ENCODE results near the gene HAO2. TPM values are rescaled to one million over a fixed set of nuclear protein-coding genes. Genes with fewer than 3 reads are reported as not detected.

Gene HAO2
- total RNA-seq, 1 experiment from 2014 or later: 0.13 TPM

DNA sequence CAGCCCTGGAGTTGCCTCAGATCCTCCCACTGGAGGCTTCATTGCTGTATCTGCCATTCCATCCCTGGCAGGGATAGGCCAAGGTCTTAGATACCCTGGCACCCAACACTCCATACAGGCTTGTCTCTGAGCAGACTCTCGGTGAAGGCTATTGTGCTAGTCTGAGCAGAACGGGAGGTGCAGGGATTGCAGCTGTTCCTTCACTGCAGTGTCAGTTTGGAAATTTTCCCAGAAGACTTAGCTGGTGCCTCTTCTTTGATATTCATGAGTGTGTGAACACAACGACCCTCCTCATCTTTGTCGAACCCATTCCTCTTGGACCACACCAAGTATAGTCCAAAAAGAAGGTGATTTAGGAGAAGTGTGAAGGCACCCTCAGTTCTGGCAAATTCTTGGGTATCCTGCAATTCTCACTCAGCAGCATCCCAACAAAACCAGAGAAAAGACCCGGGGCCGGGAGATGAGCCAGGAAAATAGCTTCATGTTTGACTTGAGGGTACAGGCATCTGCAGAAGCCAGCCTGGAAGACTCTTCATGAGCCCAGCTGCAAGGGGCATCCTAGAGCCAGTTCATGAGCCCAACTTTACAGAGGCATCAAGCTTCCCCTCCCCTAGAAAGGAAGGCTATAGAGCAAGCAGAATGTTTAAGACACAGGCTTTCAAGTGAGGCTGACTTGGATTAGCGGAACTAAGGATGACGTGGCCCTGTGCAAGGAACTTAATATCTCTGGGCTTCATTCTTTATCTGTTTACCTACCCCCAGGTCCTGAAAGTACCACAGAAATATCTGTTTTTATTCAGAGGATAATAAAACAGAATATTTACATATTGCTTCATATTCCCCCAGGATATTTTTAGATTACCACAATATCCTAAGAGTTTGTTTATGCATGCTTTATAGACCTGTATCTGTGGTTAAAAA is 38.8 kb upstream of the HAO2 start:
- Histone ChIP-seq H4K91ac (ENCODE audit: insufficient read length, low read depth, low read length) (no peak overlapping the region), H3K9me3 (ENCODE audit: control insufficient read depth, low read depth, low read length) (no peaks in the 10 kb centered on the region), H3K27ac (ENCODE audit: insufficient read length, low read depth, low read length) (no peak overlapping the region), H2BK120ac (ENCODE audit: low read depth, low read length, poor library complexity, severe bottlenecking) (no peak overlapping the region), H2BK15ac (ENCODE audit: low read depth, low read length) (no peak overlapping the region), H3K79me2 (ENCODE audit: insufficient read depth, low read length) (no peaks in the 10 kb centered on the region), H3K23me2 (ENCODE audit: insufficient read length, low read depth, low read length, poor library complexity, severe bottlenecking) (peaks cover 10% of the 10 kb centered on the region), H2AFZ (ENCODE audit: low read length) (no peak overlapping the region), H3K4me2 (ENCODE audit: insufficient read depth, insufficient read length, low read length) (no peak overlapping the region), H3K9ac (ENCODE audit: extremely low read depth, insufficient read length, low read length) (no peak overlapping the region), H2BK20ac (ENCODE audit: low read depth, low read length, poor library complexity, severe bottlenecking) (no peak overlapping the region), H4K20me1 (ENCODE audit: control insufficient read depth, insufficient read depth, insufficient read length) (no peaks in the 10 kb centered on the region), H2BK12ac (ENCODE audit: insufficient read length, low read depth, low read length) (no peak overlapping the region), H3K14ac (ENCODE audit: insufficient read depth, low read length) (no peak overlapping the region), H4K5ac (ENCODE audit: insufficient read length, low read depth, low read length) (no peak overlapping the region), H3T11ph (ENCODE audit: low read length) (no peak overlapping the region), H3K4me1 (ENCODE audit: insufficient read depth, low read length) (peaks cover 17% of the 10 kb centered on the region; the same call in 1 of the 2 replicates), H2AK5ac (ENCODE audit: insufficient read length, low read length) (no peak overlapping the region), H3K27me3 (ENCODE audit: insufficient read depth, low read length) (no peaks in the 10 kb centered on the region), H3K4ac (ENCODE audit: low read depth, low read length) (no peak overlapping the region), H3K23ac (ENCODE audit: insufficient read length, low read depth, low read length) (no peak overlapping the region), H3K18ac (ENCODE audit: insufficient read length, low read depth, low read length) (no peak overlapping the region), H4K8ac (replicated peaks; ENCODE audit: insufficient read length, low read depth, low read length) (no peak overlapping the region), H3K79me1 (ENCODE audit: insufficient read depth, low read depth, low read length, poor library complexity, severe bottlenecking) (no peaks in the 10 kb centered on the region), H2BK5ac (ENCODE audit: insufficient read length, low read length) (no peak overlapping the region), H3K56ac (ENCODE audit: insufficient read length, low read depth, low read length) (no peak overlapping the region)
- Mint-ChIP-seq H3K4me1 (peaks cover 76 to 79% of the 10 kb centered on the region in 2 experiments), H3K27ac (no peak overlapping the region), H3K27me3 (ENCODE audit: low read depth) (peaks cover 2% of the 10 kb centered on the region; the same call in 1 of the 2 replicates), H3K36me3 (ENCODE audit: insufficient read depth in 1 of 3, low read depth in 3 of 3) (peaks cover 6 to 9% (median 8%) of the 10 kb centered on the region in 3 experiments), H3K4me3 (no peak overlapping the region), H3K9me3 (peaks cover 5% of the 10 kb centered on the region in 2 experiments; a peak in 3 of 5 replicates)
- DNase-seq: no peak
- TF ChIP-seq, protein P1, sequence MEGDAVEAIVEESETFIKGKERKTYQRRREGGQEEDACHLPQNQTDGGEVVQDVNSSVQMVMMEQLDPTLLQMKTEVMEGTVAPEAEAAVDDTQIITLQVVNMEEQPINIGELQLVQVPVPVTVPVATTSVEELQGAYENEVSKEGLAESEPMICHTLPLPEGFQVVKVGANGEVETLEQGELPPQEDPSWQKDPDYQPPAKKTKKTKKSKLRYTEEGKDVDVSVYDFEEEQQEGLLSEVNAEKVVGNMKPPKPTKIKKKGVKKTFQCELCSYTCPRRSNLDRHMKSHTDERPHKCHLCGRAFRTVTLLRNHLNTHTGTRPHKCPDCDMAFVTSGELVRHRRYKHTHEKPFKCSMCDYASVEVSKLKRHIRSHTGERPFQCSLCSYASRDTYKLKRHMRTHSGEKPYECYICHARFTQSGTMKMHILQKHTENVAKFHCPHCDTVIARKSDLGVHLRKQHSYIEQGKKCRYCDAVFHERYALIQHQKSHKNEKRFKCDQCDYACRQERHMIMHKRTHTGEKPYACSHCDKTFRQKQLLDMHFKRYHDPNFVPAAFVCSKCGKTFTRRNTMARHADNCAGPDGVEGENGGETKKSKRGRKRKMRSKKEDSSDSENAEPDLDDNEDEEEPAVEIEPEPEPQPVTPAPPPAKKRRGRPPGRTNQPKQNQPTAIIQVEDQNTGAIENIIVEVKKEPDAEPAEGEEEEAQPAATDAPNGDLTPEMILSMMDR (conservative IDR thresholded peaks at IDR 0.05): no peak
- WGBS (ENCODE audit: extremely low coverage, insufficient read length, low lambda C conversion rate): no CpG with 5 or more reads among the region's 8 CpGs
